Vagina (tissue), 2 donors: Measurements from ENCODE around the gene ABHD12.

Experiments used
- POLR2A ChIP-seq, 2 donors: fragments of 450-650 bp; IDR thresholded peaks; one replicate each; pipeline ENCODE4 v1.6.1; 2017; ENCODE audit warnings: antibody characterized with exemption in 2 of 2, mild to moderate bottlenecking in 2 of 2, moderate library complexity in 2 of 2
- POLR2AphosphoS5 ChIP-seq, 2 donors: sonication (generic); formaldehyde crosslinking; IDR thresholded peaks; one replicate each; pipeline ENCODE4 v1.9.0; 2017; ENCODE audit warnings: antibody characterized with exemption in 2 of 2, mild to moderate bottlenecking in 2 of 2, low read depth in 1 of 2; ENCODE audit not compliant: insufficient read depth in 1 of 2
- TF ChIP-seq, protein P1 (sequence below), 3 experiments: fragments of 450-650 bp in 2 of 3; fragments of 200-600 bp in 1 of 3; sonication (generic) in 1 of 3; IDR thresholded peaks; one replicate each; pipeline ENCODE4 v1.5.1; 2017 to 2019; ENCODE audit warnings: antibody characterized with exemption in 3 of 3, mild to moderate bottlenecking in 2 of 3, moderate library complexity in 2 of 3

DNA sequence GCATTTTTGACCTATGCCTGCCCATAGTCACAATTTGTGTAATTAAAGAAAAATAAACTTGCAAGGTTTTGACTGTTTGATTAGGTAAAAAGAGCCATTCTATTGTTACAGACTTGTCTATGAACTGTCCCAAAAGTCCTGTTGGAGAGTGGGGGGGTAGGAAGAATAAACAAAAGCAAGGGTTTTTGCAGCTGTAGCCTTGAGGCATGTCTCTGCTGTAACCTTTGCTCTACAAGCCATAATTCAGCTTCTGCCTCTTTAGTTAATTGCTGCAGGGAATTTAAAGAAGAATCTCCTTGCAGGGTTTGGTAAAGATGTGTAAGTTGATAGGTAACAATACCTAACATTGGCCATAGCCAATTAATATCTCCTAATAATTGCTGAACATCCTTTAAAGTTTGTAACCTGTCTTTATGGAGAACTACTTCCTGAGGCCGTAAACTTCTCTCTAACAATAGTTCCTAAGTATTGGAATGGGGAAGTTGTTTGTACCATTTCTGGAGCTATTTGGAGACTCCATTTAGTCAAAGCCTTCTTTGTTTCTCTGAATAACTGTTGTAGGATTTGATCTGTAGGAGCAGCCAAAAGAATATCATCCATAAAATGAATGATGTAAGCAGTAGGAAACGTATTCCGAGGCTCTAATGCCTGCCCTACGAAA lies 7.9 kb upstream of the ABHD12 start:
- TF ChIP-seq, protein P1, sequence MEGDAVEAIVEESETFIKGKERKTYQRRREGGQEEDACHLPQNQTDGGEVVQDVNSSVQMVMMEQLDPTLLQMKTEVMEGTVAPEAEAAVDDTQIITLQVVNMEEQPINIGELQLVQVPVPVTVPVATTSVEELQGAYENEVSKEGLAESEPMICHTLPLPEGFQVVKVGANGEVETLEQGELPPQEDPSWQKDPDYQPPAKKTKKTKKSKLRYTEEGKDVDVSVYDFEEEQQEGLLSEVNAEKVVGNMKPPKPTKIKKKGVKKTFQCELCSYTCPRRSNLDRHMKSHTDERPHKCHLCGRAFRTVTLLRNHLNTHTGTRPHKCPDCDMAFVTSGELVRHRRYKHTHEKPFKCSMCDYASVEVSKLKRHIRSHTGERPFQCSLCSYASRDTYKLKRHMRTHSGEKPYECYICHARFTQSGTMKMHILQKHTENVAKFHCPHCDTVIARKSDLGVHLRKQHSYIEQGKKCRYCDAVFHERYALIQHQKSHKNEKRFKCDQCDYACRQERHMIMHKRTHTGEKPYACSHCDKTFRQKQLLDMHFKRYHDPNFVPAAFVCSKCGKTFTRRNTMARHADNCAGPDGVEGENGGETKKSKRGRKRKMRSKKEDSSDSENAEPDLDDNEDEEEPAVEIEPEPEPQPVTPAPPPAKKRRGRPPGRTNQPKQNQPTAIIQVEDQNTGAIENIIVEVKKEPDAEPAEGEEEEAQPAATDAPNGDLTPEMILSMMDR (IDR thresholded peaks at IDR 0.05), result no peak
- TF ChIP-seq POLR2AphosphoS5 (IDR thresholded peaks at IDR 0.05; ENCODE audit: insufficient read depth in 1 of 2, low read depth in 1 of 2), result no peak
- TF ChIP-seq POLR2A (IDR thresholded peaks at IDR 0.05), result no peak
